SIG-M5 treated with dmso at 0.1 percent for 504 hours (cell line): Measurements from ENCODE around the gene TMEM203.
A peak's percentile ranks its signal among the peaks of the same experiment; 100 is the strongest.

Source experiments
- DNase-seq: peaks from one replicate; lab custom pipeline; 2025; ENCODE audit not compliant: unreplicated experiment; lab: John Stamatoyannopoulos, UW

TMEM203 gene

DNA sequence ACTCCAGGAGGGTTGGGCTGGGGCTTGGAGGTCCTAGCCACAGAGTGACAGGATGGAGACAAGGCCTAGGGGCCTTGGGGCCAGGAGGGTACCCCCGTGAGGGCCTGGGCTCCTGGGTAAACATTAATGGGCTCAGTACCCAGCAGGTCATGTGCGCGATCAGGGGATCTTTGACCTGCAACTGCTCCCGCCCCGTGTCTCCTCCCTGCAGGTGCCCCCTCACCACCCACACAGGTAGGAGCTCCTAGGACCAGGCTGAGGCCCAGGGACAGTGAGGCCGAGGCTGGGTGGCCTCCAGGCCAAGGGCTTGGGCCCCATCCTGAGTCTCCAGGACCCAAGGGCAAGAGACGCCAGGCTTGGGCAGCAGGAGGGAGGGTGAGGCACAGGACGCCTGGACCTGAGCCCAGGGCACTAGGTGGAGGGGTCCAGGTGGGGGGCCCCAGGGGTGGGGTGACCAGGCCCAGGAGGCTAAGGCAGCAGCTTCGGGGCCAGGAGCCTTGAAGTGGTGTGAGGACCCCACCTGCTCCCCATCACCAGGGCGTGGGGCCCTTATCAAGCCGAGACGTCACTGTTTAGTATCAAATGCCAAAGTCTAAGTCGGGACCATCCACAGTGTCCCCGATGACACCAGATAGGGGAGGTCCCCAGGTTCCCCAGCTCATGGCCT lies 25.4 kb upstream of the TMEM203 start, which contains the start of gene SLC34A3:
SLC34A3 (plus strand) TSS at position 197 of the 667 bp plus-strand sequence. CDS start 802 bp downstream, outside the sequence.
- DNase-seq, result no peak

DNA sequence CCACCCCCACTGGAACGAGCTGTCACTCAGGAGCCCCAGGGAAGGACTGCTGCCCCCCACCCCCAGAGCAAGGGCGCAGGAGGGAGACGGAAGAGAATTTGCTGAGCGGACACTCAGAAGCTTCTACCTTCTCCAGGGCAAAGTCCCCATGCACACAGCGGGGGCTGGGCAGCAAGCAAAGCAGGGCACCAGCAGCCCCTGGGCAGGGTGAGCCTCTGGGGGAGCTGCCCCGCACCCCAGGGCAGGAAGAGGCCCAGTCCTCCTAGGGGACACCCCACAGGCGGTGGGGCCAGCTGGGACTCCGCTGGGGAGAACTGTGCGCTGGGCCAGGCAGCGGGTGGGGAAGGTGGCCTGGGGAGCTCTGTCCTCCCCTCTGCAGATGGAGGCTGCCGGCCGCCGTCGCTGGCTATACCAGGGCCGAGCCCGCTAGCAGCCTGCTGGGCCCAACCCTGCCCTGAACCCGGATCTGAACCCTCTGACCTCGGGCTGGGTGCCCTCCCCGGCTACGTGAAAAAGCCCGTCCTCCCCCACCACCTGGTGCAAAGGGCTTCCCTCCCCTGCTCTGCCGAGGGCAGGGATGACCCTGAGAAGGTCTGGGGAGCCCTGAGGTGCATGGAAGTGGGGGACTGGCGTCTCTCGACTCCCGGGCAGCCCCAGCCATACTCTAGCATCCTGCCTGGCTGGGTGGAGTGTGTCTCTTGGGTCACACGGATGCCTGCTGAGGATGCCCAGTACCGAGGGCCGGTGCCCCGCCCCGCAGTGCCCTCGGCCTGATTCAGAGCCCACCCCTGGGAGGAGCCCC lies 24.7 kb upstream of the TMEM203 start:
- DNase-seq, result no peak

DNA sequence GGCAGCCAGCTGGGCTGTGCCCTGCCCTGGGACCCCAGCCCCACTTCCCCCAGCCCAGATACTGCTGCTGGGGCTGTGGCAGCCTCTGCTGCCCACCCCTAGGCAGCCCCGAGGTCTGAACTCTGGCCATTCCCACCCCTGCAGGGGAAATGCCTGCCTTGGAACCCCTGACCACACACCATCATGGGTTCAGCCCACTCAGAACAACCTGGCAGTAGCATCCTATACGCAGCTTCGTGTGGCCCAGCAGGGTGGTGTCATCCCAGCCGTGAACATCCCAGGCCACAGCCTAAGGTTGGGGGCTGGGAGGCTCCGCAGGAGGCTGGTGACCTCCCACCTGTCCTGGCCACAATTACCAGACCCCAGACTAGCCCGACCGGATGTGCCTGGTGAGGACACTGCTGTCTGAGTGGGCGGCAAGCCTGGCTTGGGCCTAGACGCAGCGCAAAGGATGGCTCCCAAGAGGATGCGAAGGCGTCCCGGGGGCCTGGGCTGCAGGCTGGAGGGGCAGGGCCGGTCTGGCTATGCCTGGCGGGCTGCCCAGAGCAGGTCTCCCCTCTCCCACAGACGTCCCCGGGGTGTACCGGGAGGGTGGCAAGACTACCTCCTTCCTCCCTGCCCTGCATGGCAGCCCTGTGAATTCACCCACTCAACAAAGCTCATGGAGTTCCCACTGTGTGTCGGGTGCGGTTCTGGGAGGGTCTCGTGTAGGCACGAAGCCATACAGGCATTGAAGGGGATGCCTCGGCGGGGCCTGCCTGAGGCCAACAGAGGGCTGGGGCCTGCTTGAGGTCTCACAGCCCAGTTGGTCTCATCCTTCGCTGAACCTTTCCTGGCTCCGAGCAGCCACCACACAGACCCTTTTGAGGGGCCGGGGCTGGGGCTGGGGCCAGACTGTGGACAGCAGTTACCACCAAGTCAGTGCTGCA lies 23.8 kb upstream of the TMEM203 start:
- DNase-seq, result no peak

DNA sequence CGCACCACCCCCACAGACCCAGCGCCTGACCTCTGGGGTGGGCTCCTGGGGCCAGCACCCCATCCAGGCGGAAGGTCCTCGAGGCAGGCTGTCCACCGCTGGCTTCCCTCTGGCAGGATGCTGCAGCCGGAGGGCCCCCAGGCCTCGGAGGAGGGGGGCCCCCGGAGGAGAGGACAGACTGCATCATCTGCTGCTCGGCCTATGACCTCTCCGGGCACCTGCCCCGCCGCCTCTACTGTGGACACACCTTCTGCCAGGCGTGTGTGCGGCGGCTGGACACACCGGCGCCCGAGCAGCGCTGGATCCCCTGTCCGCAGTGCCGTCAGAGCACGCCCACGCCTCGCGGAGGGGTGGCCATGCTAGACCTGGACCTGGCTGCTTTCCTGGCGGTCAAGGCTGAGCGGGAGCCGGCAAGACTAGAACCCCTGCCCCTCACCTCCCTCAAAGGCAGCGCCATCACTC lies 23.1 kb upstream of the TMEM203 start:
- no peak for DNase-seq

DNA sequence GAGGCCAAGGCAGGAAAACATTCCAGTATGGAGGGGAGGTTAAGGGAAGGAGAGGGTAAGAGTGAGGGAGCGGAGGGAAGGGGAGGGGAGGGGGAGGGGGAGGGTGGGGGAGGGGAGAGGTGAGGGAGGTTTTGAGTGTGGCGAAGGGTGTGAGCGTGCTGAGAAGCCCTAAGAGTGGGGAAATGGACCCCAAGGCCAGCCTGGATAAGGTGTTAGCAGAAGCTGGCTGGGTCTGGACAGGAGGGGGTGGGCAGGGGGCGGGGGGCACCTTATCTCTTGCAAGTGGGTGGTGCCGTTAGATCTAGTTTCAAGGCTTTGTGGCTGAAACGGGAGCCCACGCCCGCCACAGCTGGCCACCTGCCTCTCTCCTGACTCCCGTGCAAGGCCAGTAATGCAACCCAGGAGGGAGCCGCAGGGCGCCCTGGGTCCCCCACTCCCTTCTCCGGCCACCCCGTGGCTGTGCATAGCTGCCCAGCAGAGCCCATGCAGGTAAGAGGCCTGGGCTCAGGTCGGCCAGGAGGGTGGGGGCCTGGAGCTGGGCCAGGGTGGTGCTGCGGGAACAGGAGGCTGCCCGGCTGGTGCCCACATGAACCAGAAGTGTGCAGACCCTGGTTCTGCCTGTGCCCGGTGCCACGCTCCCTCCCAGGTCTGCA lies 22.5 kb upstream of the TMEM203 start:
- DNase-seq, result no peak

DNA sequence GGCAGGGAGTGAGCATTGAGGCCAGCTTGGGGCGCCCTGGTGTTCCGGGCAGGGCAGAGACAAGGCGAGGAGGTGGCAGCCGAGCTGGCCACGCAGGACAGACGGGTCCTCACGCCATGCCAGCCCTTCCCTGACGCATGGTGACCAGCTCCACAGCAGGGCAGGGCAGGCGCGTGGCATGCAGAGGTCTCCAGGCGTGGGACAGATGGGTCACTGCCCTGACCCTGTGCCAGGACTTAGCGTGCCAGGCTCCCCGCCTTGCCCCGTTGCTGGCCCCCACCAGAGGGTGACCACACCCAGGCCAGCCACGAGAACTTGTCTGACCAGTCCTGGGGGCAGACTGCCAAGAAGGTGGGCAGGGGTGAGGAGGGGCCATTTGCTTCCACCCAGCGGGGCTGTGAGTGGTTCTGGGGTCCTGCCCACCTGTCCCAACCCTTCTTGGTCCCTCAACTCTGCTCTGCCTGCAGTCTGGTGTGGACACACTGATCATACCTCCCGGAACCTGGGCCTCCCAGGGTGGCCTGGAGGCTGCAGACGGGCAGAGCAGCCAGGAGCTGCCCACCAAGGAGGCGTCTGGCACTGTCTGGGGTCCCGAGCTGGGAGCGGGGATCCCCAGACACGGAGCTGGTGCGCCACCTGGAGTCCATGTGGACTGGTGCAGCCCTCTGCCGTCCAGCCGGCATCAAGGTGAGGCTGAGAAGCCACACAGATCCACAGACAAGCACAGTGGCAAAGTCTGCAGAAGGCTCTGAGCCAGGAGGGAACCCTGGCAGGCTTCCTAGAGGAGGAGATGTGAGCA lies 21.8 kb upstream of the TMEM203 start, which contains the start of gene RNF224:
RNF224 (plus strand) TSS at position 449 of the 799 bp plus-strand sequence. CDS start 834 bp downstream, outside the sequence.
- DNase-seq, result peak; percentile 71

DNA sequence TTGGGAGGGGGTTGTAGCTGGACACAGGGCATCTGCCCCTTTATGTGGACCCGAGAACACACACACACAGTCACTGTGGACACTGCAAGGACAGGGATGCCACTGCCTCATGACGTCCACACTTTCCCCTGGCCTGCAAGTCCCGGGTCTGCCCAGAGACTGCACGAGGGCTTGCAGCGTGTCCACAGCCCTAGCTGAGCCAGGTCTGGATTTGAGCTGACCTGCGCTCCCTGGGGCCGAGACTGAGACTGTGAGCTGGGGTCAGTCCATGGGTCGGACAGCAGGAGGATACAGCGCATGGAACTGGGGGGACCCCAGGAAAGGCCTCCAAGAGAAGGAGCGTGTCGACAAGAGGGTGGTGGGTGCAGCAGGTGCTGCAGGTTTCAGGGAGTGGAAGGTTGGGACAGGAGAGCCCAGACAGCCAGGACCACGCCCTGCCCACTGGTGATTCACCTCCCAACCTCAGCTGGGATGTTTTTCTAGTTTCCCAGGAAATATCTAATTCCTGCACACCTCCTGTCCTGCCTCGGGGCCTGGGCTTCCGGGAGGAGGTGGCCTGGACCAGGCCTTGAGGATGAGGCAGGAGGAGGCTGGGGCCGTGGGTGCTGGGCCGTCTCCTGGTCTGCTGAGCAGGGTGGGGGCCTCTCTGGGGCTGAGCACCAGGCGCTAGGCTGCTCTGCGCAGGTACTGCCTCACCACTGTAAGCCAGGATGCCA lies 21.0 kb upstream of the TMEM203 start:
- DNase-seq, result peak; percentile 38

DNA sequence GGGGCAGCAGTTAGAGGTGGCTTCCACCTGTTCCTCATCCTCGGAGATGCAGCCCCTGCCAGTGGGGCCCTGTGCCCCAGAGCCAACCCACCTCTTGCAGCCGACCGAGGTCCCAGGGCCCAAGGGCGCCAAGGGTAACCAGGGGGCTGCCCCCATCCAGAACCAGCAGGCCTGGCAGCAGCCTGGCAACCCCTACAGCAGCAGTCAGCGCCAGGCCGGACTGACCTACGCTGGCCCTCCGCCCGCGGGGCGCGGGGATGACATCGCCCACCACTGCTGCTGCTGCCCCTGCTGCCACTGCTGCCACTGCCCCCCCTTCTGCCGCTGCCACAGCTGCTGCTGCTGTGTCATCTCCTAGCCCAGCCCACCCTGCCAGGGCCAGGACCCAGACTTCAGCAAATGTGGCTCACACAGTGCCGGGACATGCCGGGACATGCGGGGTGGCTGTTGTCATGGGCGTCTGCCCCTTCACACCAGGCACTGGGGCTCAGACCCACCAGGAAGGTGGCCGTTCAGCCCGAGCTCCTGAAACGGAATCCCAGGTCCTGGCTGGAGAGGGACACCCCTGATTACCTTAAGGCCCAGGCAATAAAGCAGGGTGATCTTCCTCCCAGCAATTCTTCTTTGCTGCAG lies 20.4 kb upstream of the TMEM203 start:
- DNase-seq, result no peak

DNA sequence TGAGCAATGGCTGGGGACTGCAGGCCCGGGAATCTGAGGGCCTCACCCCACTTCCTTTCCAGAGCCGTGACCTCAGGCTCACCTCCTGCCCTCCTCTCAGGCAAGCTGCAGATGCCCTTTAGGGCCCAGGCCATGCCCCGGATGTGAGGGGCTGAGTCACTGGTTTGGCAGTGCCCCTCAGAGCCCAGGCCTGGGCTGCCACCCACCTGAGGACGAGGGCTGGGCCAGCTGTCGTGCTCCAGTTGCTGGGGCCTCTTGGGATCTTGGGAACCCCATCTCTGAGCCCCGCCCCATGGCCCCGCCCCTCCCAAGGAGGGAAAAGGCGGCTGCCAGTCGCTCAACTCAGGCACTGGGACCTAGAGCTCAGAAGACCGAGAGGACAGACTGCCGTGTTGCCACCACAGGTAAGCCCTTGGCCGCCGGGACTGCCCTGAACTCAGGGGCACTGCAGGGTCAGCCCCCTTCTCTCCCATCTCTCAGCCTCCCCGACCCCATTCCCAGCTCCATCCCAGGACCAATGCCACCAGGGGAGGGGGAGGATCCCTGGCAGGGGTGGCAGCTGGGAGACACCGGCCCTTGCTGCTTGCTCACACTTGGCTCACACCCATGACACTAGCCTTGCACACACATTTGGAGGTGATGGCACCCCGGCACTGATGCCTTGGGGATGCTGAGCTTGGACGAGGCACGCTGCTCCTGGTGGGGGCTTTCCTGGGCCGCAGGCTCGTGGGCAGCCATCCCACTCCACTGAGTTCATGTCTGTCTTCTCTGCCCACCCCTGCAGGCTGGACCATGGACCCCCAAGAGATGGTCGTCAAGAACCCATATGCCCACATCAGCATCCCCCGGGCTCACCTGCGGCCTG lies 19.6 kb upstream of the TMEM203 start, which contains the start of gene CYSRT1:
CYSRT1 (plus strand) TSS at position 345 of the 865 bp plus-strand sequence; CDS start at position 793, 448 bp downstream.
- DNase-seq, result no peak

DNA sequence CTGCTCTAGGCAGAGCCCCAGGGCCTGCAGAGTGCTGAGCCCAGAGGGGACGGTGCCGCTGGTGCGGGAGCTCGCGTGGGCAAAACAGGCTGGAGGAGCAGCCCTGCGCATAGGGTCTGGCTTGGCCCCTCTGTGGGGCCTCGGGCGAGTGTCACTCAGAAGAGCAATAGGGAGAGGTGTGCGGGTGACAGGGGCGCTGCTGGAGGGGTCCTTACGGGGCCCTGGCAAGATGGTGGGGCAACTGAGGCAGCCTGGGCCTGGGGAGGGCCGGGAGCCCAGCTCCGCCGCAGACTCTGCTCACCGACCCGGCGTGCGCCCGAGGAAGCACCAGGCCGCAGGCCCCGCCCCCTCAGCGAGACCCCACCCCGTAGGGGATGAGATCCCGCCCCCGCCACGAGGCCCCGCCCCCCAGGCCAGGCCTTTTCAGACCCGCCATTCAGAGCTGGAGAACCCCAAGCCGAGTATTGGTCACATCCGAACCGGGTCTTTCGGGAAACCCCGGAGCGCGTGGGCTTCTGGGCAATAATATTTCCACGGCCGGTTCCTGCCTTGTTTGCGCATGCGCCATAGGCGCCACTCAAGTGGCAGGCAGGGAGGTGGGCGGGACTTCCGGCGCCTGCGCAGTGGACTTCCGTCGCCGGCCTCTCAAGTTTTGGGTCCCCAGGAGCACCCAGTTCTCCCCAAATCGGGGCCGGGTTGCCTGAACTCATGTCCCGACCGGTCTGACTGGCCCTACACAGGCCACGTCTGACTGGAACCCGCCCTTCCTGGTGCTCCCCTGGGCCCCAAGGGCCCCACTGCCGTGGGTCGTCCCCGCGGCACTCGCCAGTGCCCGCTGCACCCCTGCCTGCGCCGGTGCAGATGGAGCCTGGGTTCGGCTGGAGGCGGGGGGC lies 17.9 kb upstream of the TMEM203 start:
- peak; percentile 95 for DNase-seq

DNA sequence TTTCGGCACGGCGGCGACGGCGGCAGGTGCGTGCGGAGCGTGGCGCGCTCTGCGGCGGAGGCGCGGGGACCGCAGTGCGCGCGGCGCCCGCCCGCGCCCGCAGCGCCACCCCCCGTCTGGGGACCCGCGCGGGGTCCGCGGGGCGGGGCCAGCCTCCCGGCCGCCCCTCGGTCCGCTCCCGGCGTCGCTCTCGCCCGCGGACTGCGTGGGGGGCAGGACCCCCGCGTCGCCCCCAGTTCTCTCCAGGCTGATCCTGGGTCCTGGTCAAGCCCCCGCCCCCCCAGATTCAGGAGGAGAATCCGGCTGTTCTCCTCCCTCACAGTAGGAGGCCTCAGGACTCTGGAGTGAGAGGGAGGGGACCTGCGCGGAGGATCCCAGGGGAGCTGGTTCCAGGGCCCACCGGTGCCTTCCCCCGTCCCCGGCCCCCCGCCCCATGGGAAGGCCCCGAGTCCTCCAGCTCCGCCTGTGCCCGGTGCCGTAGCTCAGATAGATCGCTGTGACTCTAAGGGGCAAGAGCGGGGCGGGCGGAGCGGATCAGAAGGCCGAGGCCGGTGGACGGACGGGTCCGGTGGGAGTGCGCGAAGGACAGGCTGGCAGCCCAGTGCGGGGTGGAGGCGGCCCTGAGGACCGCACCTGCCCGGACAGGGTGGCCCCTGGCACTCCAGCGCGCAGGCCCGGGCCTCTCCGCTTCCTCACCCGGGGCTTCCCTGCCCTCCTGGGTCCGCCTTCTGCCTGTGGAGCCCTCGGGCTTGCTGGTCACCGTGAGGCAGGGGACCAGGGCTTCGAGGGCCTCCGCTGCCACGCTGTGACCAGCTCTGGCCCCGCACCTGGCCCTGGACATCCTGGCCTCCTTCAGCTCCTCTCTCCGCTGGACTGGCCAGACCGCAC lies 17.0 kb upstream of the TMEM203 start, which contains the start of gene RNF208:
RNF208 (minus strand) TSS at position 51 of the 888 bp plus-strand sequence. CDS start 1,028 bp downstream, outside the sequence.
- no peak for DNase-seq

DNA sequence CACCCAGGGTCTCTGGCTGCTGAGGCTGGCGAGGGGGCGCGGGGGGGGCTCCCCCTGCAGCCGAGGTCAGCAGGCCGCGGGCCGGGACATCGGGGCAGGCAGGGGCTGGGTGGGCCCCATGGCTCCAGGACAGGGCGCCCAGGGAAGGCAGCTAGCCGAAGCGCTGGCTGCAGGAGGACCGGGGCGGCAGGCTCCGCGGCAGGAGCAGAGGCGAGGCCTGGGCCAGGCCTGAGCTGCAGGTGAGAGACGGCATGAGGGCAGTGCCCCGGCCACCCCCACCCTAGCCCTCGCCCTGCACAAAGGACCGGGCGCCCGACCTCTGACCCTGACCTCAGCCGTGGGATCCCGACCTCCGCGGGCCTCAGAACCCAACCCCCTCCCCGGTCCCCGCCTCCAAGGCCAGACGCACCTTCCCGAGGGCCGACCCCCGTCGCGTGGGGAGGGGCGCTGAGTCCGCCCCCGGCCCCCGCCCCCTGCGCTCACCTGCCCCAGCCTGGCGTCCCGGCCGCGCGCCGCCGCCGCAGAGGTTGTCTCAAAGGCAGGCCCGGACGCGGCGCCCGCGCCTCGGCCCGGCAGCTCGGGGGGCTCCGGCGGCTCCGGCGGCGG lies 16.2 kb upstream of the TMEM203 start:
- no peak for DNase-seq

DNA sequence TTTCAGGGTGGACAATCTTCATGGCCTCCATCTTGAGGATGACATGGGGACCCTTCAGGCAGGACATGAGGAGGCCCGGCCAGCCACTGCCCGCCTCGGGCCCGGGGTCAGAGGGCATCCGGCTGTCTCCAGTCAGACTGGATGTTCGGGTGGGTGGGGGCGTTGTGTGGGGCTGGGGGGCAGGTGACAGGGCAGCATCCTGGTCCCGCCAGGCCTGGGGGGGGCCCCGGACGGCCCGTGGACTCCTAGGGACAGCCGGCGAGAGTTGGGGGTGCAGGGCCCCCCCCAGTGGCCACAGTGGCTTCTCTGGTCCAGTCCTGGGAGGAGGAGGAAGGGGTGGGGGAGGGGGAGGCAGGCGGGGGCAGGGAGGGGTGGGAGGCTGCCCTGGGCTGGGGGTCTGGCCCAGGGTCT lies 15.7 kb upstream of the TMEM203 start:
- DNase-seq, result no peak

DNA sequence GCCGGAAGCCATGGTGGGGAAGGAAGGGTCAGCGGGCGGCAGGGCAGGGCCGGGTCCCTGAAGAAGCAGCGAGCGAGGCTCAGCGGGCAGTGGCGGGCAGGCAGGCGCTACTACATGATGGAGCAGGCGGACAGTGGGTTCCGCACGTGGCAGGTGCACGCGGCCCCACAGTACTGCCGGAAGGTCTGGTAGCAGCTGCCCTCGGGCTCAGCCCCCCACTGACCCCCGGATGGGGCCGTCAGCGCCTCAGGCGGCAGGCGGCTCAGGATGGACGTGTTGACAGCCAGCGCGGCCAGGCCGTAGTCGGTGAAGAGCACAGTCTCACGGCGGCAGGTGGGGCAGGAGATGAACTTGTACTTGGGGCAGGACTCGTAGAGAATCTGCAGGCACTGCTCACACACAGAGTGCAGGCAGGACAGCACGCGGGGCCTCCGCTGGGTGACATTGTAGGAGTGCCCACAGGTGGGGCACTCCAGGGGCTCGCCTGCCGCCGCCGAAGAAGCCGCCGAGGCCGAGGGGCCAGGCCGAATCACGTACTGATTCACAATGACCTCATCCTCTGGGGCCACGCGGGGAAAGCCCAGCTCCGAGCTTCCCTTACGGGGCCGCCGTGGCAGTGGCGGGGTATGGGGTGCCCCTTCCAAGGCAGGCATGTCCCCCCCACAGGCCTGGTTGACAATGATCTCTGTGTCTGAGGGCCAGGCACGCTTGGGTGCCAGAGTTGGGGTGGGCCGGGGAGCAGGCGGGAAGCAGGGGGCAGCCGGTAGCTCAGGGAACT lies 15.1 kb upstream of the TMEM203 start:
- DNase-seq, result no peak
